ENCODE measurements around the gene EIF2AK3.

Gene EIF2AK3

GRCh38 chr2:88545118-88545517, 82.1 kb downstream of the EIF2AK3 start:
- Histone ChIP-seq H3K4me1 (ENCODE audit: insufficient read depth, low read length) (no peaks in the 10 kb centered on the region), H2AFZ (ENCODE audit: low read depth, low read length) (no peak overlapping the region), H3K9ac (ENCODE audit: low read depth, low read length) (no peak overlapping the region), H3K9me3 (ENCODE audit: insufficient read depth, low read length, severe bottlenecking) (no peaks in the 10 kb centered on the region), H3K4me3 (ENCODE audit: low read depth in 1 of 2, low read length in 2 of 2) (no peak overlapping the region), H3K27me3 (ENCODE audit: insufficient read depth, low read length, poor library complexity) (no peaks in the 10 kb centered on the region), H3K79me2 (ENCODE audit: insufficient read depth, low read length) (no peaks in the 10 kb centered on the region), H3K36me3 (ENCODE audit: insufficient read depth, low read length) (no peaks in the 10 kb centered on the region), H3K27ac (ENCODE audit: low read length) (no peak overlapping the region), H3K4me2 (ENCODE audit: insufficient read depth, low read length) (no peak overlapping the region), H4K20me1 (ENCODE audit: insufficient read depth, low read length) (no peaks in the 10 kb centered on the region)
- DNase-seq (peak; percentile 10), ATAC-seq (ENCODE audit: insufficient read depth, low read depth) (peak; percentile 56; the same call in 1 of the 3 replicates)
- no peak for TF ChIP-seq EZH2 (IDR thresholded peaks at IDR 0.05; ENCODE audit: borderline replicate concordance, low read depth, low read length, severe bottlenecking)
- TF ChIP-seq, protein P1, sequence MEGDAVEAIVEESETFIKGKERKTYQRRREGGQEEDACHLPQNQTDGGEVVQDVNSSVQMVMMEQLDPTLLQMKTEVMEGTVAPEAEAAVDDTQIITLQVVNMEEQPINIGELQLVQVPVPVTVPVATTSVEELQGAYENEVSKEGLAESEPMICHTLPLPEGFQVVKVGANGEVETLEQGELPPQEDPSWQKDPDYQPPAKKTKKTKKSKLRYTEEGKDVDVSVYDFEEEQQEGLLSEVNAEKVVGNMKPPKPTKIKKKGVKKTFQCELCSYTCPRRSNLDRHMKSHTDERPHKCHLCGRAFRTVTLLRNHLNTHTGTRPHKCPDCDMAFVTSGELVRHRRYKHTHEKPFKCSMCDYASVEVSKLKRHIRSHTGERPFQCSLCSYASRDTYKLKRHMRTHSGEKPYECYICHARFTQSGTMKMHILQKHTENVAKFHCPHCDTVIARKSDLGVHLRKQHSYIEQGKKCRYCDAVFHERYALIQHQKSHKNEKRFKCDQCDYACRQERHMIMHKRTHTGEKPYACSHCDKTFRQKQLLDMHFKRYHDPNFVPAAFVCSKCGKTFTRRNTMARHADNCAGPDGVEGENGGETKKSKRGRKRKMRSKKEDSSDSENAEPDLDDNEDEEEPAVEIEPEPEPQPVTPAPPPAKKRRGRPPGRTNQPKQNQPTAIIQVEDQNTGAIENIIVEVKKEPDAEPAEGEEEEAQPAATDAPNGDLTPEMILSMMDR (IDR thresholded peaks at IDR 0.05; ENCODE audit: borderline replicate concordance, extremely low read depth, low read length, poor library complexity, severe bottlenecking), result no peak

GRCh38 chr2:88543541-88544057, 83.7 kb downstream of the EIF2AK3 start:
- no peaks in the 10 kb centered on the region for H3K27me3 ChIP-seq (ENCODE audit: insufficient read depth, low read length, poor library complexity)
- H3K27ac ChIP-seq (ENCODE audit: low read length), result no peak overlapping the region
- TF ChIP-seq, protein P1 (IDR thresholded peaks at IDR 0.05; ENCODE audit: borderline replicate concordance, extremely low read depth, low read length, poor library complexity, severe bottlenecking), result no peak
- no peak for TF ChIP-seq EZH2 (IDR thresholded peaks at IDR 0.05; ENCODE audit: borderline replicate concordance, low read depth, low read length, severe bottlenecking)
- H3K4me3 ChIP-seq (ENCODE audit: low read depth in 1 of 2, low read length in 2 of 2), result no peak overlapping the region
- no peaks in the 10 kb centered on the region for H3K9me3 ChIP-seq (ENCODE audit: insufficient read depth, low read length, severe bottlenecking)
- ATAC-seq (ENCODE audit: insufficient read depth, low read depth), result no peak
- no peaks in the 10 kb centered on the region for H3K4me1 ChIP-seq (ENCODE audit: insufficient read depth, low read length)
- no peaks in the 10 kb centered on the region for H4K20me1 ChIP-seq (ENCODE audit: insufficient read depth, low read length)
- H3K4me2 ChIP-seq (ENCODE audit: insufficient read depth, low read length), result no peak overlapping the region
- H3K36me3 ChIP-seq (ENCODE audit: insufficient read depth, low read length), result no peaks in the 10 kb centered on the region
- H3K9ac ChIP-seq (ENCODE audit: low read depth, low read length), result no peak overlapping the region
- no peaks in the 10 kb centered on the region for H3K79me2 ChIP-seq (ENCODE audit: insufficient read depth, low read length)
- DNase-seq, result no peak
- H2AFZ ChIP-seq (ENCODE audit: low read depth, low read length), result no peak overlapping the region; the same call in 1 of the 2 replicates

DNA sequence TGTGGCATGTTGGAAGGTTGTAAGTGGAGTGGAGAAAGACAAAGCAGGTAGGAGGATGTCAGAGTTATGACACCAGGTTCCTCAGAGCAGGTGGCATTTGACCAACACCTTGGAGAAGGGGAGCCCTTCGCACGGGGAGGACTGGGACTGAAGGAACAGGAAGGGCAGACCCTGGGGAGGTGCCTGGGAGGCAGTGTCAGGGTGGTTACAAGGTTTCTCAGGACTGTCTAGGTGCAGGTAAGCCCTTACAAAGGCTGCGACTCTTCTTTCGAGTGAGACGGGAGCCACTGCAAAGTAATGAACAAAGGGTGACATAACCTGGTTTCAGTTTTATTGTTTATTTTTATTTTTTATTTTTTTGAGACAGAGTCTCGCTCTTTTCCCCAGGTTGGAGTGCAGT, 84.6 kb downstream of the EIF2AK3 start:
- Histone ChIP-seq H3K4me1 (ENCODE audit: insufficient read depth, low read length) (no peaks in the 10 kb centered on the region), H4K20me1 (ENCODE audit: insufficient read depth, low read length) (no peaks in the 10 kb centered on the region), H3K36me3 (ENCODE audit: insufficient read depth, low read length) (no peaks in the 10 kb centered on the region), H3K9ac (ENCODE audit: low read depth, low read length) (no peak overlapping the region), H3K27ac (ENCODE audit: low read length) (no peak overlapping the region), H2AFZ (ENCODE audit: low read depth, low read length) (no peak overlapping the region), H3K79me2 (ENCODE audit: insufficient read depth, low read length) (no peaks in the 10 kb centered on the region), H3K4me2 (ENCODE audit: insufficient read depth, low read length) (no peak overlapping the region), H3K9me3 (ENCODE audit: insufficient read depth, low read length, severe bottlenecking) (no peaks in the 10 kb centered on the region), H3K27me3 (ENCODE audit: insufficient read depth, low read length, poor library complexity) (no peaks in the 10 kb centered on the region), H3K4me3 (ENCODE audit: low read depth in 1 of 2, low read length in 2 of 2) (no peak overlapping the region)
- DNase-seq (no peak), ATAC-seq (ENCODE audit: insufficient read depth, low read depth) (no peak)
- TF ChIP-seq EZH2 (IDR thresholded peaks at IDR 0.05; ENCODE audit: borderline replicate concordance, low read depth, low read length, severe bottlenecking), result no peak
- TF ChIP-seq, protein P1 (IDR thresholded peaks at IDR 0.05; ENCODE audit: borderline replicate concordance, extremely low read depth, low read length, poor library complexity, severe bottlenecking), result no peak

DNA sequence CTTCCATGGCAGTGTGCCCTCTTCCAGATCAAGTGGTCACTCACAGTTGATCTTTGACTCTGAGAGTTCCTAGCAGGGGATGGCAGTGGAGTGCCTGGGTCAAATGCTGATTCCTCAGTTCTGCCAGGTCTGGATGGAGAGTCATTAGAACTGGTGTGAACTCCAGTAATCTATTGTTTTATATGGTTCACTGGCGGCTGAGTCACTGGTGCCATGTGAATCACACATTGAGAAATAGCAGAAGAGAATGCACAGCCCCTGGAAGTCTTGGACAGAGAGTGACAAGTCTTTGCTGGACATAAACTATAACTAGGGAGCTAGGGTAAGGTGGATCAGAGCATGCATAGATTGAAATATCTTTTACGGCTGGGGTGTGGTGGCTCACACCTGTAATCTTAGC, 86.9 kb downstream of the EIF2AK3 start:
- no peak for TF ChIP-seq EZH2 (IDR thresholded peaks at IDR 0.05; ENCODE audit: borderline replicate concordance, low read depth, low read length, severe bottlenecking)
- TF ChIP-seq, protein P1 (IDR thresholded peaks at IDR 0.05; ENCODE audit: borderline replicate concordance, extremely low read depth, low read length, poor library complexity, severe bottlenecking), result no peak
- H3K27me3 ChIP-seq (ENCODE audit: insufficient read depth, low read length, poor library complexity), result no peaks in the 10 kb centered on the region
- H3K4me1 ChIP-seq (ENCODE audit: insufficient read depth, low read length), result no peaks in the 10 kb centered on the region
- ATAC-seq (ENCODE audit: insufficient read depth, low read depth), result no peak
- H2AFZ ChIP-seq (ENCODE audit: low read depth, low read length), result no peak overlapping the region
- H3K4me3 ChIP-seq (ENCODE audit: low read depth in 1 of 2, low read length in 2 of 2), result no peak overlapping the region
- H3K9me3 ChIP-seq (ENCODE audit: insufficient read depth, low read length, severe bottlenecking), result no peaks in the 10 kb centered on the region
- no peak overlapping the region for H3K27ac ChIP-seq (ENCODE audit: low read length)
- H4K20me1 ChIP-seq (ENCODE audit: insufficient read depth, low read length), result no peaks in the 10 kb centered on the region
- no peak overlapping the region for H3K4me2 ChIP-seq (ENCODE audit: insufficient read depth, low read length)
- no peaks in the 10 kb centered on the region for H3K36me3 ChIP-seq (ENCODE audit: insufficient read depth, low read length)
- no peak overlapping the region for H3K9ac ChIP-seq (ENCODE audit: low read depth, low read length)
- no peaks in the 10 kb centered on the region for H3K79me2 ChIP-seq (ENCODE audit: insufficient read depth, low read length)
- DNase-seq, result no peak
